NCI-H1694 (cell line): ENCODE measurements around the gene FAM156A.
"Not testable (repeated sequence)": the region's sequence is repeated elsewhere in the genome, so short reads cannot be mapped to it uniquely, and the experiment has no call there.

Source experiments
- DNase-seq: peaks from one replicate; lab custom pipeline; 2025; lab: John Stamatoyannopoulos, UW

Gene FAM156A, protein sequence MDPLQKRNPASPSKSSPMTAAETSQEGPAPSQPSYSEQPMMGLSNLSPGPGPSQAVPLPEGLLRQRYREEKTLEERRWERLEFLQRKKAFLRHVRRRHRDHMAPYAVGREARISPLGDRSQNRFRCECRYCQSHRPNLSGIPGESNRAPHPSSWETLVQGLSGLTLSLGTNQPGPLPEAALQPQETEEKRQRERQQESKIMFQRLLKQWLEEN

GRCh38 chrX:52958113-52958959, at the start of gene FAM156A:
Gene FAM156A, minus strand, starts transcription at chrX:52958518. Its CDS starts 9,930 bp downstream, at chrX:52948588.
- not testable (repeated sequence) for DNase-seq

- DNase-seq: no peak
Measured at GRCh38 chrX:53005327-53005726, 47.0 kb upstream of the FAM156A start.

DNA sequence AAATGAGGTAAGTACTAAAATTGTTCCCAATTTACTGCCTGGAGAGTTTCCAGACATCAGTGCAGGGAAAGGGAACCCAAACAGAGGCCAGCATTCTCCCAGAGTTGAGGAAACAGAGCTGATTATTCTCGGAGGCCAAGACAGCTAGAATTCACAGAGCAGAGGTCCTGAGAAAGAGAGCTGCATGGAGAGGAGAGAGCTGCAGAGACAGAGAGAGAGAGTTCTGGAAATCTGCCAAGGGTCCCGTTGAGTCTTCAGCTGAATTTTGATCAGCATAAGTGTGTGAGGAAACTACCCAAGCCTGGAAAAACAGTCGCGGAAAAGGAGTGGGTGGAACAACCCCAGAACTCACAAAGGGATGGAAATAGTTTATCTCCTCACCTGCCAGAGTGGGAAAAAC, 46.5 kb upstream of the FAM156A start:
- DNase-seq: no peak

GRCh38 chrX:53004038-53004437, 45.7 kb upstream of the FAM156A start:
- DNase-seq: no peak

DNA sequence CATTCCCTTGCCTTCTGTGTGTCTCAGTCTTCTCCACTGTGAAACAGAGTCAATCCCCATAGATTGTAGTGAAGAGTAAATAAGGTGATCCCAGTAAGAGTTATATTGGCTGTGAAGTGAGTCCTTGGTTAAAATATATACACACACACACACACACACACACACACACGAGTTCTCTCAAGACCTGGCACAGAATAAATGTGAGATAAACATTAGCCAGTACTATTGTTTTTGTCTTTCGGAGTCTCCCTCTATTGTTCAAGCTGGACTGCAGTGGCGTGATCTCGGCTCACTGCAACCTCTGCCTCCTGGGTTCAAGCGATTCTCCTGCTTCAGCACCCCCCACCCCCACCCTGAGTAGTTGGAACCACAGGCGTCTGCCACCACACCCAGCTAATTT, 44.8 kb upstream of the FAM156A start:
- no peak for DNase-seq

- no peak for DNase-seq
Measured at GRCh38 chrX:53001958-53002357, 43.6 kb upstream of the FAM156A start.

DNA sequence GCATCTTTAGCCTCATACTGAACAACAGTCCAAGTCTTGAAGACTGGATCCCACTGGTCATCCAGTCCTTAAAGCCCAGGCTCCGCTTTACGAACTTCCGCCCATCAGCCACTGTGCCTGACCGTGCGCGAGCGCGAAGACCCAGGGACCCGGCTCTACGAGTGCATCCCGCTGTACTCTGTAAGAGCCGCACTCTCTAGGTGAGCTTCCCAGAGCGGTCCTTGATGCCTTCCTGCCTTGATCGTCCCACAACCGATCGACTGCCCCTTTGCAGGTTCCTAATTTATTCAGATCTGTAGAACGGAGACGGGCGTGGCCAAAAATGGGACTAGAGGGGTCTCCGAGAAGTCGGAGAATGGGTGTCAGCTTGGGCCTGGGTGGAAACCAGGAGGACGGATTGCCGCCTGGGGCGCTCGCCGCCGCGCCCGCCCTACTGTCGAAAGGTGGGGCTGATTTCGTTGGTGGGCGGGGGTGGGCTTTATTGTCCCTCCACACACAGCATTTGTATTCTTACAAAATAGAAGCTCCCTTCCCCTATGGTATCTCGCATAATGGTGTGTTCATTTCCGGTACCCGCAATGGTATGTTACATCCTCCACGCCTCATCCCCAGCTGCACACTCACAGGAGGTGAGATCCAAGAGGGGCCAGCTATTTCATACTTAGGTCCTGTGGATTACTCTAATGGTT, 42.3 kb upstream of the FAM156A start:
- DNase-seq: no peak

DNA sequence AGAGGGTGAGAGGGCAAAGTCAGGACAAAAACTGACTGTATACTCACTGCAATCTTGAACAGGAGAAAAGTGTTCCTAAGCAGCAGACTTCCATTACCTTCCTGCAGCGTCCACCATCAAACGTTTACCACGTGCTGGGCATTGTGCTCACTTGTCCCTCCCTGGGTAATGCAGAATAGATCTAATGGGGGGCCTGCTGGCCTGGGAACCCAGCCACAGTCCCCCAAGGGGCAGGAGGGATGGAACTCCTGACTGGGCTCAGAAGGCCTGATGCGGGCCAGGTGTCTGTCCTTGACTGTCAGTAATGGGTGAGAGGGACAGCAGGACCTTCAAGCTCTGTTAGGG, 37.6 kb upstream of the FAM156A start:
- no peak for DNase-seq

DNA sequence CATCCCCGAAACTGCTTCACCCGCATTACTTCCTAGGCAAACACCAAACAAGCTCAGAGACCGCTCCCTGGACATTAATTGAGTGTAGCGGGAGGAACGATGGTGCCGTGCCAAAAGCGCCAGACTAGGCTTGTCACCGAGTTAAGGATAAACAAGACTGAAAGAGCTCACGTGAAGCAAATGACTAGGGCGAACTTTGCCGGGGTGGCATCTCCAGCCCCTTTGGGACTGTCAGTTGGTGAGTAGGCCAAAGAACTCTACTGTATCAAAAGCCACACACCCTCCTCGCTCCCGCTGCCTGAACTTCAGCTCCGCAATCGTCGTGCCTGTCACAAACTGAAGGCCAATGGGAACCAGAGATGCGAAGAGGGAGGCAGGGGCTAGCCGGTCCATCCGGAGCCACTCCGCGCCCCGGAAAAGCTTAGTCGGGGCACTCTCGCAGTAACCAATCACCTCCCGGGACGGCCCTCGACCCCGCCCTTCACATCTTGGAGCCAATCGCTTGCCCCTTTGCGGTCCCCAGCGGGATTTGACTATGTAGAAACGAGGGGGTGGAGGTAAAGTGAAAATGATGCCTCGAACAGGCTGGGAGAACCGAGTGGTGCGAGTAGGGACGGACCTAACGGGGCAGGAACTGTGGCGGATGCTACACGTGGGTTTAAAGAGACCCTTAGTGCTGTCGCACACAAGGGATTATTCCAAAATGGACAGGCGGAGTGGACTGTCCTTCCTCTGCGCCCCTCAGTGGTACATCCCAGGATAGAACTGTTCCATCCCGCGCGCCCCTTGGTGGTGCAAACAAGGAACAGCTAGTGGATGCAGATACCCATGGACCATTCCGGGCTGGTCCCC, 37.0 kb upstream of the FAM156A start:
- DNase-seq: peak; percentile 96

DNA sequence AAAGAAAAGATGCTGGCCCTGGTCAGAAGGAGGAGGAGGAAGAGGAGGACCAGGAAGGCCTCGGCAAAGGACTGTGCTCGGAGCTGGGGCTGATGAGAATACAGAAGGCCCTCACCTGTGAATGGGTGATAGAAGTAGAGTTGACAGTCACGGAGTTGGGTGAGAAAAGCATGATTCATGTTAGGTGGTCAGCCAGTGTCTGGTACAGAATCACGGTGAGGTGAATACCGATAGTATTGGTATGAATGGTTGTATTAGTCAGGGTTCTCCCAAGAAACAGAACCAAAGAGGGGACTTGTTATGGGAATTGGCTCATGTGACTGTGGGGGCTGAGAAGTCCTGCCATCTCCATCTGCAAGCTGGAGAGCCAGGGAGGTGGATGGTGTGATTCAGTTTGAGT, 32.5 kb upstream of the FAM156A start:
- no peak for DNase-seq

- DNase-seq: peak; percentile 18
Measured at GRCh38 chrX:52990011-52990631, 31.8 kb upstream of the FAM156A start.

DNA sequence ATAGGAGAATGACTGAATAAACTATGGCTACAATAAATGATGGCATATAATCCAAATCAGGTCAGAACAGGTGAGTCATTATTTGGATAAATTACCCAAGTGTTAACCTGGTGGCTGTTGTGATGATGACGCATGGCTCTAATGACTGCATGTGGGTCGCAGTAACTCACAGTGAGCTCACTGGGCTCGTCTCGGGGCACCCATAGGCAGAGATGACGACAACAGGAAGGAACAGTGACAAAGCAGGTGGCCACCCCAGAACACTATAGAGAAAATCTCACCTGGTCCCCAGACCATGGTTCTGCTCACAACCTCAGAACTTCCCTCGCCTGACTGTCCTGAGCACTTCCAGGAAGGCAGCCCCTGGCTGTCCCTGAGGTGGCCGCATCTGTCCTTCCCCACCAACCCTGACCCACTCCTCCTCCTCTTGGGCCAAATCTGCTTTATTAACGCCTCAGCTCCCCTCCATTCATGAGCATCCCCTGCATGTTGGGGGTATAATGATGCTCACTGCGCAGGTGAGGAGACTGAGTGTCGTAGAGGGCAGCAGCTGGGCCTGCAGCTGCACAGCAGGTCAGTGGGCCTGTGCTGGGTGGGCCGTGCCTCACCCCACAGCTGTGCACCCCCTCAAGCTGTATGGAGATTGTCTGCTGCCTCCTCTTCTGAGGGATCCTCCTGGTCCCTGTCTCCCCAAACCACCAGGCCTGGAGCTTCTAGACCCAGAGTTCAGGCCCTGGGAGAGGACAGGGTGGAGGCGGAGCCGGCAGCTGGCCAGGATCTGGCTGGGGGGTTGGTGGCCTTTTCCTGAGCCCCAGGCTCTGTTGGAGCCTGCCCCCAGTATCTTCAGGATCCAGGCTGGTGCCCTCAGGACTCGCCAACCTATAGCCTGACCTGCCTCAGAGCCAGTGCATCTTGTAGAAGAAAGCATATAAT, 30.9 kb upstream of the FAM156A start:
- DNase-seq: no peak

DNA sequence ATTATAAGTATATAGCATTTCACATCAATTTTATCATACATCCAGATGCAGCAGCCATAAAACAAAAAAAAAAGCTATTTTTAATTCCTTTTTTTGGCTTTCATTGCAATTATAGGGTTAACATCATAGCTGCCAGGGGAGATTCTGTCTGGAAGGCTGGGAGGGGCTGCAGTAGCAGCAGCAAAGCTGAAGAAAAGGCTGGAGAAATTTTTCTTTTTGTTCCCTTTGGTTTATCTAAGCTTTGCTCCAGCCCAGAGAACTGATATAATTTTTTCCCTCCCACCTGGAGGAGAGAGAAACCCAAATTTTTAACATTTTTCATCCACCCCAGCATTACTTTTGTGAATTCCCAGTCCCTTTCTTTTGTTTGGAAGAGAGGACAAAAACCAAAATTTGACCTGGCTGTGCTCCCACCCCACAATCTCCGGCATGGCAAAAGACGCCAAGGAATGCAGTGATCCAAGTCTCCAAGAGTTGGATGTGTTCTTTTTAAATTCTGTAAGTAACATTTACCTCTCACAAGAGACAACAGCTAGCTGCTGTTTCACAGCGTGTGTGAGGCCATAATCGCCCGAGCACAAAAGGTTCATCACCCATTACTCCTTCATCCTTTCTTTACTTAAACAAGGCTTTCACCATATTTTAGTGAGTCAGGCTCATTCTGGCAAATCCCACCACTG, 25.1 kb upstream of the FAM156A start:
- DNase-seq: no peak

- no peak for DNase-seq
Measured at GRCh38 chrX:52979993-52980392, 21.7 kb upstream of the FAM156A start.

DNA sequence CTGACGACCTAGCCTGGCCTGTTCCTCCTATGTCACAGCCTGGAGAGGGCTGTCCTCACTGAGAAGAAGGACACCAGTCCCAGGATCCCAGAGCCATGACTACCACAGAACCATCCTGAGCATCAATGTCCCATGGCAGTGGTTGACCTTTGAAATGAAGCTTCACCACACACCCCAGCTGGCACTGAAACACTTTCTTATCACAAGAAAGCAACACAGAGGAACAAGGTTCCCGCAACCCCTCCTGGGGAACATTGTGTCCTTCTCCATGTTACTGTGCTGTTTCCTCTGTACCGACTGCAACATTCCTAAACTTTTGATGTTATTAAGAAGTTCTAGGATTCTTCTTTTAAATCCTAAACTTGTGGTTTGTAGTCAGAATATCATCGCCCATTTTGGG, 21.2 kb upstream of the FAM156A start:
- no peak for DNase-seq

DNA sequence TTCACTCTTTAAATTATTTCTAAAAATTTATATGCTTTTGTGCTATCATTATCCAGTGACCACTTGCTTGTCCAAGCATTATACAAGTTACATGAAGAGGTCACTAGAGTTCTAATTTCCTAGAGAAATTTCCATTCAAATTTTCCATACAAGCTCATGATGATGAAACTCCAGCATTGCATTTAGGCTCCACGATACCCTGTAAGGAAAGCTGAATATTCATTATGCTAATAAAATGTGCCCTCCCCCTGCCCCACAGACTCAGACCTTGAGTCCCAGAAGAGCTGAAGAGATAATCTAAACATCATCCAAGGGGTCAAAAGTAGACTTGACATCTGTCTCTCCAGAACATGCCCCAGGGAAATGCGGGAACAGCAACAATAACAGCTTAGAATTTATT, 19.6 kb upstream of the FAM156A start:
- DNase-seq: no peak

- DNase-seq: not testable (repeated sequence)
Measured at GRCh38 chrX:52975576-52975975, 17.3 kb upstream of the FAM156A start.

DNA sequence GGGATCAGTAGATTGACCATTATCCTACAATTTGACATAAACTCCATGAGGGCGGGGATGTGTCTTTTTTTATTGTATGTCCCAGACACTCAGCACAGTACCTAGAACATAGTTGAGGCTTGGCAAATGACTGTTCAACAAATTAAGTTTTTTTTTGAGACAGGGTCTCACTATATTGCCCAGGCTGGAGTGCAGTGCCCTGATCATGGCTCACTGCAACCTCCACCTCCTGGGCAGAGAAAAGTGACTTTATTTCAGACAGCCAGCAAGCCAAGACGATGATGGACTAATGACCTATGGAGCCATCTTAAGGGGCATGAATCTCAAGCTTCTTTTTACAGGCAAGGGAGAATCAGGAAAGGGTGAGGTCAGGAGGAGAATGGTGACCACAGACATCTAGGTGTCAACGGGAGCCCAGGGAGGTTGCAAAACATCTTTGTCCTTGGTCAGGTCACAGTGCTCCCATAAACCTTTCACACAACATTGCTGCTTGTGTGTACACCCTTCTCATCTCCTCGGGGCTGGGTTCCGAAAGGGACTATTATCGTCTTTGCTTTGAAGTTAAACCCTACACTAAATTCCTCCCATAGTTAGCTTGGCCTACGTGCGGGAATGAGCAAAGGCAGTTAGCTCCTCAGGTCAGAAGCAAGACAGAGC, 16.1 kb upstream of the FAM156A start:
- not testable (repeated sequence) for DNase-seq

DNA sequence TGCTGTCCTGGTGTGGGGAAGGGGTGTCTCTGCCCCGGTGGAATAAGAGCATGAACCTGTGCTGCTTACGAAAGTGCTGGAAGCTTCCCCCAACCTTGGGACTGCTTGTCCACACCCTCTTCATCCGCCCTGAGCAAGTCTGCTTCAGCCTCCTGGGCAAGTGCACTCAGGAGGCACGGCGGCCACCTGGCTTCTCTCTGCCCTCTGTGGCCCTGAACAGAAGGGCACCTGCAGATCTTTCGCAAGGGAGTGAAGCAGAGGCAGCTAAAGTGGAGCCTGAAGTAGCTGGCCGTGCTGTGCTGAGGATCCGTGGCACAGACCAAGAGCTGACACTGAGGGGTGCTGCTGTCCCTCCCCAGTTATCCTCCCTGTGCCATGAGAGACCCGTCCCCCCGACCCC, 9.6 kb upstream of the FAM156A start:
- DNase-seq: not testable (repeated sequence)
